K562 (cell line): ENCODE results near the gene IFFO2. TPM values are rescaled to one million over a fixed set of nuclear protein-coding genes. Genes with fewer than 3 reads are reported as not detected.
A peak's percentile ranks its signal among the peaks of the same experiment; 100 is the strongest.

Experiments used
- HDAC8 ChIP-seq: fragments of 450-650 bp; IDR thresholded peaks from 2 replicates; pipeline ENCODE4 v1.6.1; 2016; ENCODE audit warnings: mild to moderate bottlenecking, missing genetic modification characterization, moderate library complexity, missing compliant biosample characterization
- HMGN3 ChIP-seq: IDR thresholded peaks from 2 replicates; pipeline ENCODE4 v1.6.1; 2011; ENCODE audit warnings: borderline replicate concordance, low read depth, mild to moderate bottlenecking, mixed read lengths, low read length; ENCODE audit not compliant: insufficient read length; ENCODE audit errors: extremely low read depth
- NFE2L1 ChIP-seq: fragments of 450-650 bp; IDR thresholded peaks from 2 replicates; pipeline ENCODE4 v1.6.1; 2016; ENCODE audit warnings: missing genetic modification characterization, low read depth, mild to moderate bottlenecking, missing compliant biosample characterization, moderate library complexity, borderline replicate concordance
- PTTG1 ChIP-seq: fragments of 450-650 bp; IDR thresholded peaks from 2 replicates; pipeline ENCODE4 v1.6.1; 2016; ENCODE audit warnings: low read depth, mild to moderate bottlenecking, missing genetic modification characterization, missing compliant biosample characterization
- RBFOX2 ChIP-seq: fragments of 200-400 bp; formaldehyde crosslinking; IDR thresholded peaks from 2 replicates; pipeline ENCODE4 v1.6.1; 2017; ENCODE audit warnings: low read depth, mild to moderate bottlenecking, low read length, moderate library complexity
- SMARCC2 ChIP-seq: fragments of 450-650 bp; IDR thresholded peaks from 2 replicates; pipeline ENCODE4 v1.6.1; 2017; ENCODE audit warnings: antibody characterized with exemption, moderate library complexity, mild to moderate bottlenecking, low read depth
- SRSF3 ChIP-seq: fragments of 200-400 bp; formaldehyde crosslinking; IDR thresholded peaks from 2 replicates; pipeline ENCODE4 v1.6.1; 2016; ENCODE audit warnings: mild to moderate bottlenecking, low read length, moderate library complexity; ENCODE audit not compliant: insufficient read depth
- U2AF2 ChIP-seq: fragments of 200-400 bp; formaldehyde crosslinking; optimal IDR thresholded peaks from 2 replicates; pipeline ENCODE3; 2017; ENCODE audit warnings: low read depth, mild to moderate bottlenecking, low read length
- polyA plus RNA-seq, 8 experiments: library from polyadenylated mRNA; depleted of rRNA in 4 of 8; stranded (reverse) in 5 of 8; unstranded in 3 of 8; fragments of >200 nt; fragmentation: Nextera tagmentation in 2 of 8; fragmentation: Illumina TruSeq in 1 of 8; extraction: Ambion mirVana in 2 of 8; extraction: Trizol in 1 of 8; gene quantifications; 2 replicates each; pipeline versions ENCODE4 v1.2.1 to v1.2.3, GENCODE V29; 2011 to 2014; ENCODE audit warnings: inconsistent platforms in 1 of 8, missing spikeins in 1 of 8
- total RNA-seq, 7 experiments: library from RNA; depleted of rRNA in 6 of 7; stranded (reverse); fragments of >200 nt in 6 of 7; fragmentation: Illumina TruSeq in 2 of 7; extraction: Trizol in 2 of 7; gene quantifications; 2 replicates each; pipeline versions ENCODE4 v1.2.1 to v1.2.3, GENCODE V29; 2011 to 2021; ENCODE audit warnings: low replicate concordance in 1 of 7
- TF ChIP-seq, protein P1 (sequence below): fragments of 200-600 bp; sonication (generic); IDR thresholded peaks from one replicate; pipeline ENCODE4 v1.6.1; 2012; ENCODE audit warnings: mild to moderate bottlenecking, low read depth, low read length, inconsistent platforms
- TF ChIP-seq, protein P2 (sequence below): sonication (generic); formaldehyde crosslinking; IDR thresholded peaks from 2 replicates; pipeline ENCODE4 v1.9.0; 2022; ENCODE audit warnings: mild to moderate bottlenecking, missing genetic modification reagents
- TF ChIP-seq, protein P3 (sequence below): fragments of 250-450 bp; sonication (Bioruptor Pico); IDR thresholded peaks from 2 replicates; pipeline ENCODE4 v1.8.0; 2021; ENCODE audit warnings: moderate library complexity, mild to moderate bottlenecking, inconsistent platforms
- TF ChIP-seq, protein P4 (sequence below): sonication (generic); formaldehyde crosslinking; IDR thresholded peaks from 2 replicates; pipeline ENCODE4 v1.8.0; 2023; ENCODE audit warnings: mild to moderate bottlenecking, missing genetic modification reagents

The IFFO2 gene
- total and polyA plus RNA-seq, 9 of the 15 experiments (the other 6 are each of a cell fraction or from before 2014, with no cell fraction given): 0.15 to 1.0 (median 0.44) TPM; not detected in 2

DNA sequence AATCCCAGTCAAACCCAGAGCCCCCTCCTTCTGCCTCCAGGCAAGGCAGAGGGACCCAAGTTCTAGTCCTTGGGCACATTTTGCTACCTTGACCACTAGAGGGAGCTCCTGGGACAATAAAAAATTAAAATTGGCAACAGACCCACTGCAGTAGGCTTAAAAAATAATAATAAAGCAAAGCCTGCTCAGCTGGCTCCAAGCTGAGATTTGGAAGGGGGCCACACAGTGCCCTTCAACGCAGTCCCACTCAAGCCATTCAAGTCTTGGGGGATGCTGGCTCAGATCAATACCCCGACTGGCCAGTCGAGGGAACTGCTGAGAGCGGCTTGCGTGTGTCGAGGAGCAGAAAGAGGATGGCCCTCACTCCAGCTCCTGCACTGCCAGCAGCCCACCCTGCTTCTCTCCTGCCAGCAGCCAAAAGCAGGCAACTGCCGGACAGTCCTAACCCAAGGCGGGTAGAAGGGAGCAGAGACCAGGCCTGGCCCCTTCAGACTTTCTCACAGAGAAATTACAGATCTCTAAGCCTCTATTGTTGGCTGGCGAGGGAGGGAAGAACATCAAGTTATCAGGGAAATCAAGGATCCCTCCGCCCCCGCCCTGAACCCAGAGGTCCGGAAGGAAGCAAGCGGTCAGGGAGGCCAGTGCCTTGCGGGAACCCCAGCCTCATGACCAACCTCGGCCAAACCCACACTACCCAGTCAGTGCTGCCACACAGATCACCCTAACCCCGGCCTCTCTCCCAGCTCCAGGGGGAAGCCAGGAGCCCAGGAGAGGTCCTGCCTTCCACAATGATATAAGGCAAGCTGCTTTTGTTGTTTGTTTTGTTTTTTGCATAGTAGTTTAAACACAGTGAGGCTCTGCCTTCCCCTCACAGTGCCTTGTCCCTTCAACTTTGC is 49.2 kb downstream of the IFFO2 start (continued):
- TF ChIP-seq, protein P1, sequence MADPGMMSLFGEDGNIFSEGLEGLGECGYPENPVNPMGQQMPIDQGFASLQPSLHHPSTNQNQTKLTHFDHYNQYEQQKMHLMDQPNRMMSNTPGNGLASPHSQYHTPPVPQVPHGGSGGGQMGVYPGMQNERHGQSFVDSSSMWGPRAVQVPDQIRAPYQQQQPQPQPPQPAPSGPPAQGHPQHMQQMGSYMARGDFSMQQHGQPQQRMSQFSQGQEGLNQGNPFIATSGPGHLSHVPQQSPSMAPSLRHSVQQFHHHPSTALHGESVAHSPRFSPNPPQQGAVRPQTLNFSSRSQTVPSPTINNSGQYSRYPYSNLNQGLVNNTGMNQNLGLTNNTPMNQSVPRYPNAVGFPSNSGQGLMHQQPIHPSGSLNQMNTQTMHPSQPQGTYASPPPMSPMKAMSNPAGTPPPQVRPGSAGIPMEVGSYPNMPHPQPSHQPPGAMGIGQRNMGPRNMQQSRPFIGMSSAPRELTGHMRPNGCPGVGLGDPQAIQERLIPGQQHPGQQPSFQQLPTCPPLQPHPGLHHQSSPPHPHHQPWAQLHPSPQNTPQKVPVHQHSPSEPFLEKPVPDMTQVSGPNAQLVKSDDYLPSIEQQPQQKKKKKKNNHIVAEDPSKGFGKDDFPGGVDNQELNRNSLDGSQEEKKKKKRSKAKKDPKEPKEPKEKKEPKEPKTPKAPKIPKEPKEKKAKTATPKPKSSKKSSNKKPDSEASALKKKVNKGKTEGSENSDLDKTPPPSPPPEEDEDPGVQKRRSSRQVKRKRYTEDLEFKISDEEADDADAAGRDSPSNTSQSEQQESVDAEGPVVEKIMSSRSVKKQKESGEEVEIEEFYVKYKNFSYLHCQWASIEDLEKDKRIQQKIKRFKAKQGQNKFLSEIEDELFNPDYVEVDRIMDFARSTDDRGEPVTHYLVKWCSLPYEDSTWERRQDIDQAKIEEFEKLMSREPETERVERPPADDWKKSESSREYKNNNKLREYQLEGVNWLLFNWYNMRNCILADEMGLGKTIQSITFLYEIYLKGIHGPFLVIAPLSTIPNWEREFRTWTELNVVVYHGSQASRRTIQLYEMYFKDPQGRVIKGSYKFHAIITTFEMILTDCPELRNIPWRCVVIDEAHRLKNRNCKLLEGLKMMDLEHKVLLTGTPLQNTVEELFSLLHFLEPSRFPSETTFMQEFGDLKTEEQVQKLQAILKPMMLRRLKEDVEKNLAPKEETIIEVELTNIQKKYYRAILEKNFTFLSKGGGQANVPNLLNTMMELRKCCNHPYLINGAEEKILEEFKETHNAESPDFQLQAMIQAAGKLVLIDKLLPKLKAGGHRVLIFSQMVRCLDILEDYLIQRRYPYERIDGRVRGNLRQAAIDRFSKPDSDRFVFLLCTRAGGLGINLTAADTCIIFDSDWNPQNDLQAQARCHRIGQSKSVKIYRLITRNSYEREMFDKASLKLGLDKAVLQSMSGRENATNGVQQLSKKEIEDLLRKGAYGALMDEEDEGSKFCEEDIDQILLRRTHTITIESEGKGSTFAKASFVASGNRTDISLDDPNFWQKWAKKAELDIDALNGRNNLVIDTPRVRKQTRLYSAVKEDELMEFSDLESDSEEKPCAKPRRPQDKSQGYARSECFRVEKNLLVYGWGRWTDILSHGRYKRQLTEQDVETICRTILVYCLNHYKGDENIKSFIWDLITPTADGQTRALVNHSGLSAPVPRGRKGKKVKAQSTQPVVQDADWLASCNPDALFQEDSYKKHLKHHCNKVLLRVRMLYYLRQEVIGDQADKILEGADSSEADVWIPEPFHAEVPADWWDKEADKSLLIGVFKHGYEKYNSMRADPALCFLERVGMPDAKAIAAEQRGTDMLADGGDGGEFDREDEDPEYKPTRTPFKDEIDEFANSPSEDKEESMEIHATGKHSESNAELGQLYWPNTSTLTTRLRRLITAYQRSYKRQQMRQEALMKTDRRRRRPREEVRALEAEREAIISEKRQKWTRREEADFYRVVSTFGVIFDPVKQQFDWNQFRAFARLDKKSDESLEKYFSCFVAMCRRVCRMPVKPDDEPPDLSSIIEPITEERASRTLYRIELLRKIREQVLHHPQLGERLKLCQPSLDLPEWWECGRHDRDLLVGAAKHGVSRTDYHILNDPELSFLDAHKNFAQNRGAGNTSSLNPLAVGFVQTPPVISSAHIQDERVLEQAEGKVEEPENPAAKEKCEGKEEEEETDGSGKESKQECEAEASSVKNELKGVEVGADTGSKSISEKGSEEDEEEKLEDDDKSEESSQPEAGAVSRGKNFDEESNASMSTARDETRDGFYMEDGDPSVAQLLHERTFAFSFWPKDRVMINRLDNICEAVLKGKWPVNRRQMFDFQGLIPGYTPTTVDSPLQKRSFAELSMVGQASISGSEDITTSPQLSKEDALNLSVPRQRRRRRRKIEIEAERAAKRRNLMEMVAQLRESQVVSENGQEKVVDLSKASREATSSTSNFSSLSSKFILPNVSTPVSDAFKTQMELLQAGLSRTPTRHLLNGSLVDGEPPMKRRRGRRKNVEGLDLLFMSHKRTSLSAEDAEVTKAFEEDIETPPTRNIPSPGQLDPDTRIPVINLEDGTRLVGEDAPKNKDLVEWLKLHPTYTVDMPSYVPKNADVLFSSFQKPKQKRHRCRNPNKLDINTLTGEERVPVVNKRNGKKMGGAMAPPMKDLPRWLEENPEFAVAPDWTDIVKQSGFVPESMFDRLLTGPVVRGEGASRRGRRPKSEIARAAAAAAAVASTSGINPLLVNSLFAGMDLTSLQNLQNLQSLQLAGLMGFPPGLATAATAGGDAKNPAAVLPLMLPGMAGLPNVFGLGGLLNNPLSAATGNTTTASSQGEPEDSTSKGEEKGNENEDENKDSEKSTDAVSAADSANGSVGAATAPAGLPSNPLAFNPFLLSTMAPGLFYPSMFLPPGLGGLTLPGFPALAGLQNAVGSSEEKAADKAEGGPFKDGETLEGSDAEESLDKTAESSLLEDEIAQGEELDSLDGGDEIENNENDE: no peak
- no peak for TF ChIP-seq U2AF2
- TF ChIP-seq NFE2L1 (tag): no peak
- no peak for TF ChIP-seq HMGN3
- TF ChIP-seq SMARCC2: no peak
- TF ChIP-seq, protein P2, sequence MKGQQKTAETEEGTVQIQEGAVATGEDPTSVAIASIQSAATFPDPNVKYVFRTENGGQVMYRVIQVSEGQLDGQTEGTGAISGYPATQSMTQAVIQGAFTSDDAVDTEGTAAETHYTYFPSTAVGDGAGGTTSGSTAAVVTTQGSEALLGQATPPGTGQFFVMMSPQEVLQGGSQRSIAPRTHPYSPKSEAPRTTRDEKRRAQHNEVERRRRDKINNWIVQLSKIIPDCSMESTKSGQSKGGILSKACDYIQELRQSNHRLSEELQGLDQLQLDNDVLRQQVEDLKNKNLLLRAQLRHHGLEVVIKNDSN (CRISPR knock-in tag): no peak
- no peak for TF ChIP-seq SRSF3
- TF ChIP-seq, protein P3, sequence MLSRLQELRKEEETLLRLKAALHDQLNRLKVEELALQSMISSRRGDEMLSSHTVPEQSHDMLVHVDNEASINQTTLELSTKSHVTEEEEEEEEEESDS (CRISPR knock-in tag): no peak
- TF ChIP-seq, protein P4, sequence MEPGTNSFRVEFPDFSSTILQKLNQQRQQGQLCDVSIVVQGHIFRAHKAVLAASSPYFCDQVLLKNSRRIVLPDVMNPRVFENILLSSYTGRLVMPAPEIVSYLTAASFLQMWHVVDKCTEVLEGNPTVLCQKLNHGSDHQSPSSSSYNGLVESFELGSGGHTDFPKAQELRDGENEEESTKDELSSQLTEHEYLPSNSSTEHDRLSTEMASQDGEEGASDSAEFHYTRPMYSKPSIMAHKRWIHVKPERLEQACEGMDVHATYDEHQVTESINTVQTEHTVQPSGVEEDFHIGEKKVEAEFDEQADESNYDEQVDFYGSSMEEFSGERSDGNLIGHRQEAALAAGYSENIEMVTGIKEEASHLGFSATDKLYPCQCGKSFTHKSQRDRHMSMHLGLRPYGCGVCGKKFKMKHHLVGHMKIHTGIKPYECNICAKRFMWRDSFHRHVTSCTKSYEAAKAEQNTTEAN (CRISPR knock-in tag): no peak
- no peak for TF ChIP-seq HDAC8
- peak; percentile 75 for TF ChIP-seq RBFOX2
- TF ChIP-seq PTTG1: no peak
